Skeletal muscle tissue (tissue), 4 donors: ENCODE results near the gene PDGFA. TPM values are rescaled to one million over a fixed set of nuclear protein-coding genes. Genes with fewer than 3 reads are reported as not detected.

Experiments used
- H3K27ac ChIP-seq: one replicate; pipeline ENCODE4 v1.7.0; 2013; ENCODE audit warnings: mild to moderate bottlenecking, low read depth, low read length, inconsistent platforms
- H3K27me3 ChIP-seq, 3 donors: one replicate each; pipeline ENCODE4 v1.7.0; 2013; ENCODE audit warnings: low read length in 3 of 3; ENCODE audit not compliant: control insufficient read depth in 3 of 3, insufficient read depth in 3 of 3
- H3K36me3 ChIP-seq, 3 donors: one replicate each; pipeline ENCODE4 v1.7.0; 2013; ENCODE audit warnings: low read length in 3 of 3; ENCODE audit not compliant: control insufficient read depth in 3 of 3, insufficient read depth in 3 of 3
- H3K4me1 ChIP-seq, 3 donors: one replicate each; pipeline ENCODE4 v1.7.0; 2013; ENCODE audit warnings: low read length in 3 of 3, mild to moderate bottlenecking in 3 of 3; ENCODE audit not compliant: control insufficient read depth in 3 of 3, insufficient read depth in 3 of 3
- H3K4me3 ChIP-seq, 3 donors: one replicate each; pipeline ENCODE4 v1.7.0; 2013; ENCODE audit warnings: low read length in 3 of 3
- H3K9ac ChIP-seq, 3 donors: one replicate each; pipeline ENCODE4 v1.7.0; 2013; ENCODE audit warnings: low read length in 3 of 3, mild to moderate bottlenecking in 3 of 3, moderate library complexity in 2 of 3, low read depth in 1 of 3
- H3K9me3 ChIP-seq, 3 donors: one replicate each; pipeline ENCODE4 v1.7.0; 2013; ENCODE audit warnings: low read length in 3 of 3; ENCODE audit not compliant: control insufficient read depth in 3 of 3
- total RNA-seq: library from RNA; depleted of rRNA; stranded (reverse); fragments of >200 nt; gene quantifications from one replicate; pipeline ENCODE4 v1.2.3, GENCODE V29; 2014
- donor health status: Osteomylitis.

The PDGFA gene
- total RNA-seq, 1 donor from 2014 or later: 44.4 TPM

DNA sequence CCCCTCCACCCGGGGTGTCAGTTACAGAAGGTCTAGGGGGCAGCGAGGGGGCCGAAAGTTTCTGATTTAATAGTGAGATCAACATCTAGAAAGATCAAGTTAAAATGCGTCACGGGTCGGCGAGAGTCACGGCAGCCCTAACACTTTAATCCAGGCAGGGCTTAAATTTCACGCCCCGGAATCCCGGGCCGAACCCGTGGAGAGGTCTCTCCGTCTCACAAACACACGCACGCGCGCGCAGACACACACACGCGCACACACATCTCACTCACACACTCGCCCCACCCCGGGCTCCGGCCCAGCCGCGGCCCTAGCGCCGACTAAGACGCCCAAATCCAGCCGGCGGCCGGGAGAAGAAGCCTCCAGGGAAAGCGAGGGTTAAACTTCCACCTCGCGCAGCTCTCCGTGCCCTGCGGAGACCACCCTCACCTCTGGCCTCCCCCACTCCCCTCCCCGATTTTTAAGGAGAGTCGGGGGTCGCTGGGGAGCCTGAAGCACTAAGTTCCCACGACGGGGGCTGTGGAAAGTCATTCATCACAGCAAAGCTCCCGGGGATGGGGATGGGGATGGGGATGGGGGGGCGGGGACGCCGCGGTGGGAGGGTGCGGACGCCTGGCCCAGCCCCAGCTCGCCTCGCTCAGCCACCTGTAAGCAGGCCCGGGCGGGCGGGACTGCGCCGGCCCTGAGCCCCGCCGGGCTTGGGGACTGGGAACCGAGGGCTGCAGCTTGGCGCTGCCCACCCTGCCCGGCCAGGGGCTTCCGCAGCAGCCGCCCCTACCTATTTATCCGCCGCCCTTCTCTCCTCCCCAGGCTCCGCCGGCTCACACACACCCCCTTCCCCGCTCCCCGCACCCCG lies 1.6 kb downstream of the PDGFA start:
- H3K9ac ChIP-seq: peak overlapping the region; percentile 87 to 92 (median 92)
- peak overlapping the region; percentile 91 for H3K27ac ChIP-seq
- peaks cover 0 to 2% (median 0%) of the 10 kb centered on the region in 3 donors for H3K27me3 ChIP-seq
- H3K4me3 ChIP-seq: peak overlapping the region; percentile 79 to 80 (median 80)
- no peaks in the 10 kb centered on the region for H3K9me3 ChIP-seq
- no peaks in the 10 kb centered on the region for H3K36me3 ChIP-seq
- H3K4me1 ChIP-seq: peaks cover 26 to 56% (median 48%) of the 10 kb centered on the region in 3 donors

DNA sequence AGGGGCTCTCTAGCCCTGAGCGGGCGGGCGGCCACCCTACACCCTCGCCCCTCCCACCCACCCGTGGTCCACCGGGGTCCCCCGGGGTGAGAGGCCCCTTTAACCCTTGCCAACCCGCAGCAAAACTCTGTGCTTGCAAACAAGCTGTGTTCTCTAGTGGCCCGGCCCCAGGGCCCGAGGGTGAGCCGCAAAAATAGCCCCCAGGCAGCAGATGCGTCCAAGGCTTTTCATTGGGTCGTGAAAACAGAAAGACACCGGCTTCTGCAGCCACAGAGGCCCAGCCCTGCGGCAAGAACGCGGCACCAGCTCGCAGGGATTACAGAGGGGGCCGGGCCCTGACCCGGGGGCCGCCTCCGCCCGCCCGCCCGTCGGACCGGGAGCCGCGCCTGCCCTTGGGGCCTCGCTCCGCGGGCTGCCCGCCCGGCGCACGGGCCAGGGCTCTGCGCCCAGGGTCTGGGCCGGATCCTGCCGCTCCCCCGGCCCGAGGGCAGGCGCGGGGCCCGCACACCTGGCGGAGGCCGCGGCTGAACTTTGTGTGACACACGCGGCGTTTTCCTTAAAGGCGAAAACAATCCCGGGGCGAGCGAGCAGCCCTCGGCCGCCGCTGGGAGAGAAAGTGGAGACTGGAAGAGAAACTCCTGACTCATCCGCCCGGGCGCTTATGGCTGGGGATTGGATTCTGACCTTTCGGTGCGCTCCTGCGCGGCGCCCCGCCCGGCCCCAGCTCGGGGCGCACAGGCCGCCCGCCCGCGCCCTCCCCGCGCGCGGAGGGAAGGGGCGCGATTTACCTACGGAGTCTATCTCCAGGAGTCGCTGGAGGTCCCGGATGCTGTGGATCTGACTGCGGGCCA lies 2.8 kb downstream of the PDGFA start:
- H3K27ac ChIP-seq: peak overlapping the region; percentile 91
- peak overlapping the region; percentile 23 to 80 (median 79) for H3K4me3 ChIP-seq
- peaks cover 26 to 53% (median 48%) of the 10 kb centered on the region in 3 donors for H3K4me1 ChIP-seq
- H3K9me3 ChIP-seq: no peaks in the 10 kb centered on the region
- H3K27me3 ChIP-seq: peaks cover 0 to 2% (median 0%) of the 10 kb centered on the region in 3 donors
- H3K36me3 ChIP-seq: no peaks in the 10 kb centered on the region
- peak overlapping the region; percentile 70 to 92 (median 72) for H3K9ac ChIP-seq

- H3K27me3 ChIP-seq: peaks cover 0 to 2% (median 0%) of the 10 kb centered on the region in 3 donors
- peaks cover 4 to 5% (median 4%) of the 10 kb centered on the region in 3 donors for H3K36me3 ChIP-seq
- H3K4me1 ChIP-seq: peaks cover 25 to 47% (median 41%) of the 10 kb centered on the region in 3 donors
- no peak overlapping the region for H3K4me3 ChIP-seq
- peak overlapping the region in 2 of 3 donors; percentile 62 to 92 for H3K9ac ChIP-seq
- H3K9me3 ChIP-seq: no peaks in the 10 kb centered on the region
- peak overlapping the region; percentile 91 for H3K27ac ChIP-seq
Observed at GRCh38 chr7:516216-516605, 3.4 kb downstream of the PDGFA start.

GRCh38 chr7:515628-516027 lies 4.0 kb downstream of the PDGFA start:
- Histone ChIP-seq H3K36me3 (peaks cover 4 to 8% (median 8%) of the 10 kb centered on the region in 3 donors), H3K9me3 (no peaks in the 10 kb centered on the region), H3K4me1 (peaks cover 23 to 41% (median 39%) of the 10 kb centered on the region in 3 donors), H3K27me3 (no peaks in the 10 kb centered on the region), H3K27ac (peak overlapping the region; percentile 91), H3K9ac (peak overlapping the region in 2 of 3 donors; percentile 45 to 50), H3K4me3 (peak overlapping the region; percentile 13 to 36 (median 14))

DNA sequence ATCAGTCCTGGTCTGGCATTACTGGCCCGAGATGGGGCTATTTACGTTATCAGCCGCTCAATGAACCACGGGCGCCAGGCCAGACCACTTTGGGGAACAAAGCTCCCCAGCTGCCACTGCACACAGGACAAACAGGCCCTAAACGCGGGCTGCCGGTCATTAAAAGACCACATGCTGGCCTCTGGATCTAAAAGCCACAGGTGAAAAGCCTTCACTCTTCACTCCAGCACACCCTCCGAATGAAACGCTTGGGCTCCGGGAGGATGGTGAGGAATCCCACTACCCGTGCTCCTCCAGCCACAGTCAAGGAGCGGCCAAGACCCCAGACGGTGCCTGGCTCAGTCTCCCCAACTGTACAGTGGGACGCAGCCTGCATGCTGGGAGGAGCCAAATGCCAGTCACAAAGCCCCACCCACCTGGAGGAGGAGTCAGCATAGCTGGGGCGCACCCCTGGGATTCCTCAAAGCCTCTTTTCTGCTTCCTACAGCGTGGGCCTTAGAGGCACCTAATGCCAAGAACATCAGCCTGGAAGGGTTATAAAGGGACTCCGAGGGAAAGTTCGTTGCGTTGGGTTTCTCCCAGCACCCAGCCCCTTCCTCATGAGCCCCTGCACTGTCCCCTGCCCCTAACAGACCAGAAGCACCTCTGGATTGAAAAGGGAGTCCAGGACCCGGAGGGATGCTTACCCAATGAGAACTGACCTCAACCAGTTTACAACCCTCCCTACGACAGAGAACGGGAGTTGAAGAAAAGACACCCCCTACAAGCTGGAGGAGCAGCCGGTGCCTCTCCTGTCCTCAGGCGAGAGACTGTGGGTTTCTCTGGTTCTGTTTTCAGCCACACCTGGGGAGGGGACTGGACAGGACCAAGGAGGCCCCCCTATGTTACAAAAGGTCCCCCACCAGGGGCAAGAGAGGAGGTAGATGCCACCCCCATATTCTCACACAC lies 4.7 kb downstream of the PDGFA start:
- peak overlapping the region; percentile 91 for H3K27ac ChIP-seq
- H3K27me3 ChIP-seq: no peaks in the 10 kb centered on the region
- H3K36me3 ChIP-seq: peaks cover 4 to 11% (median 8%) of the 10 kb centered on the region in 3 donors
- peaks cover 23 to 39% (median 37%) of the 10 kb centered on the region in 3 donors for H3K4me1 ChIP-seq
- H3K9ac ChIP-seq: peak overlapping the region in 2 of 3 donors; percentile 45 to 50
- no peaks in the 10 kb centered on the region for H3K9me3 ChIP-seq
- H3K4me3 ChIP-seq: peak overlapping the region; percentile 13 to 36 (median 14)

DNA sequence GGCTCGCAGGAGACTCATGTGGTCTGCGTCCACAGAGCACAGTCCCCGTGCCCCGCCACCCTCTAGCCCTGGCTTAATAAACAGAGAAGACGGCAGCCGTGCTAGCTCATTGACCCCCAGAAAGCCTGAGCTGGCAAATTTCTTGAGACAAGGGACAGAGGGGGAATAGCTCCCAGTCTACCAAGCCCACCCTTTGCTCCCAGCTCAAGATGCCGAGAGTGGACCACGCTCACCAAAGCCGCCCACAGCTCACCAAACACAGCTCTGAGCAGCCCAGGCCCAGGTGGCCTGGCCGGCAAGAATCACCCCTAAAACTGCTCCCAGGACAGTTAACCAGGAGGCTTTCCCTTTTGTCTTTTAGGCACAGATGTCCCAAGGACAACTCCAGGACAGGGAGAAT lies 5.4 kb downstream of the PDGFA start:
- Histone ChIP-seq H3K36me3 (peaks cover 7 to 13% (median 8%) of the 10 kb centered on the region in 3 donors), H3K9ac (peak overlapping the region in 1 of 3 donors; percentile 40), H3K27ac (peak overlapping the region; percentile 91), H3K4me3 (peak overlapping the region in 1 of 3 donors; percentile 20), H3K27me3 (no peaks in the 10 kb centered on the region), H3K4me1 (peaks cover 23 to 39% (median 37%) of the 10 kb centered on the region in 3 donors), H3K9me3 (no peaks in the 10 kb centered on the region)

DNA sequence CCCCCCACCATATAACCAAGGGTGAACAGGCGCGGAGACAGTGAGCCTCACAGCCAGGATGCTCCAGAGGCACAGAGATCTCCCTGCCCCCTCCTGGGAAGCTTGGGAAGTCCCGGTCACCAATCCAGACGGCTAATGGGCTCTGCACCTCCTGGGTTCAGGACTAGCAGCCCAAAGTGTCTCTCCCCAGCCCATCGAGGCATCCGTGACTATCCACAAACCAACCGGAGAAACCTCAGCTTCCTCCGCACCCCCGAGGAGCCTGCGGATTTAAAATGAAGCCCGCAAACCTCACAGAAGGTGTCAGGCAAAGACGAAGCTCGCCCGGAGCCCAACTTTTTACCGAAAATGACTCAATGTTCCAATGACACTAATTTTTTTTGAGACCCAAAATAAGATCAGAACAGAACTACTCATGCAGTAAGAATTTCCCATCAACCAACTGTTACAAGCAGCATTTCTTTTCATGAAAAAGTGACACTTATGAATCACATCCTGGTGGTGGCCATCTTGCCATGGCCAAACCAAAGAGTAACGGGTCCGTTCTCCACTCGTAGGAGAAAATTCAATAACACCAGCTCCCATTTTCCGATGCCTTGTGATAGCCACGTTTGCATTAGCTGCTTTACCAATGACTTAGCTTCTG lies 6.0 kb downstream of the PDGFA start:
- Histone ChIP-seq H3K36me3 (peaks cover 8 to 19% (median 12%) of the 10 kb centered on the region in 3 donors), H3K9ac (peak overlapping the region in 1 of 3 donors; percentile 40), H3K27me3 (no peaks in the 10 kb centered on the region), H3K27ac (peak overlapping the region; percentile 91), H3K9me3 (no peaks in the 10 kb centered on the region), H3K4me3 (no peak overlapping the region), H3K4me1 (peaks cover 23 to 39% (median 37%) of the 10 kb centered on the region in 3 donors)

- H3K27me3 ChIP-seq: no peaks in the 10 kb centered on the region
- H3K27ac ChIP-seq: peak overlapping the region; percentile 40
- peaks cover 23 to 39% (median 37%) of the 10 kb centered on the region in 3 donors for H3K4me1 ChIP-seq
- H3K36me3 ChIP-seq: peaks cover 8 to 24% (median 14%) of the 10 kb centered on the region in 3 donors
- H3K9me3 ChIP-seq: no peaks in the 10 kb centered on the region
- no peak overlapping the region for H3K4me3 ChIP-seq
- peak overlapping the region in 1 of 3 donors; percentile 25 for H3K9ac ChIP-seq
Observed at GRCh38 chr7:512541-513311, 6.9 kb downstream of the PDGFA start.
